ENCODE results near the gene ZWINT.

Gene ZWINT

DNA sequence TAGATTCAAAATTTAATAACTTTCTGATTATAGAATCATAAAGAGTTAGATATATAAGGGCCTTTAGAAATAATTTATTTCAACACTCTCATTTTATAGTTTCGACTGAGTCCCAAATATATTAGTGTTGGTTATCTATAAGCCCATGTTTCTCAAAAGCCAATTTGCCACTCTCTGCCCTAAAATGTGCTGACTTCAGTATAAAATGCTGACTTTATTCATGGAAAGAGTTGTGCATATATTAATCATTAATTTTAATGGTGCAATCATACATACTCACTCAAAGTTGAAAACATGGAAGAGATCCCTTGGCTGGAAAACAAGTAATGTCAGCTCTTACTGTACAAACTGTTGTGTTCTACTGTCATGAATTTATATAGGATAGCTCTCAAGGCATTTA lies 19.4 kb downstream of the ZWINT start (continued):
- TF ChIP-seq, protein P1, sequence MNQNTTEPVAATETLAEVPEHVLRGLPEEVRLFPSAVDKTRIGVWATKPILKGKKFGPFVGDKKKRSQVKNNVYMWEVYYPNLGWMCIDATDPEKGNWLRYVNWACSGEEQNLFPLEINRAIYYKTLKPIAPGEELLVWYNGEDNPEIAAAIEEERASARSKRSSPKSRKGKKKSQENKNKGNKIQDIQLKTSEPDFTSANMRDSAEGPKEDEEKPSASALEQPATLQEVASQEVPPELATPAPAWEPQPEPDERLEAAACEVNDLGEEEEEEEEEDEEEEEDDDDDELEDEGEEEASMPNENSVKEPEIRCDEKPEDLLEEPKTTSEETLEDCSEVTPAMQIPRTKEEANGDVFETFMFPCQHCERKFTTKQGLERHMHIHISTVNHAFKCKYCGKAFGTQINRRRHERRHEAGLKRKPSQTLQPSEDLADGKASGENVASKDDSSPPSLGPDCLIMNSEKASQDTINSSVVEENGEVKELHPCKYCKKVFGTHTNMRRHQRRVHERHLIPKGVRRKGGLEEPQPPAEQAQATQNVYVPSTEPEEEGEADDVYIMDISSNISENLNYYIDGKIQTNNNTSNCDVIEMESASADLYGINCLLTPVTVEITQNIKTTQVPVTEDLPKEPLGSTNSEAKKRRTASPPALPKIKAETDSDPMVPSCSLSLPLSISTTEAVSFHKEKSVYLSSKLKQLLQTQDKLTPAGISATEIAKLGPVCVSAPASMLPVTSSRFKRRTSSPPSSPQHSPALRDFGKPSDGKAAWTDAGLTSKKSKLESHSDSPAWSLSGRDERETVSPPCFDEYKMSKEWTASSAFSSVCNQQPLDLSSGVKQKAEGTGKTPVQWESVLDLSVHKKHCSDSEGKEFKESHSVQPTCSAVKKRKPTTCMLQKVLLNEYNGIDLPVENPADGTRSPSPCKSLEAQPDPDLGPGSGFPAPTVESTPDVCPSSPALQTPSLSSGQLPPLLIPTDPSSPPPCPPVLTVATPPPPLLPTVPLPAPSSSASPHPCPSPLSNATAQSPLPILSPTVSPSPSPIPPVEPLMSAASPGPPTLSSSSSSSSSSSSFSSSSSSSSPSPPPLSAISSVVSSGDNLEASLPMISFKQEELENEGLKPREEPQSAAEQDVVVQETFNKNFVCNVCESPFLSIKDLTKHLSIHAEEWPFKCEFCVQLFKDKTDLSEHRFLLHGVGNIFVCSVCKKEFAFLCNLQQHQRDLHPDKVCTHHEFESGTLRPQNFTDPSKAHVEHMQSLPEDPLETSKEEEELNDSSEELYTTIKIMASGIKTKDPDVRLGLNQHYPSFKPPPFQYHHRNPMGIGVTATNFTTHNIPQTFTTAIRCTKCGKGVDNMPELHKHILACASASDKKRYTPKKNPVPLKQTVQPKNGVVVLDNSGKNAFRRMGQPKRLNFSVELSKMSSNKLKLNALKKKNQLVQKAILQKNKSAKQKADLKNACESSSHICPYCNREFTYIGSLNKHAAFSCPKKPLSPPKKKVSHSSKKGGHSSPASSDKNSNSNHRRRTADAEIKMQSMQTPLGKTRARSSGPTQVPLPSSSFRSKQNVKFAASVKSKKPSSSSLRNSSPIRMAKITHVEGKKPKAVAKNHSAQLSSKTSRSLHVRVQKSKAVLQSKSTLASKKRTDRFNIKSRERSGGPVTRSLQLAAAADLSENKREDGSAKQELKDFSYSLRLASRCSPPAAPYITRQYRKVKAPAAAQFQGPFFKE (tag by site-specific recombination; IDR thresholded peaks at IDR 0.05; ENCODE audit: borderline replicate concordance), result no peak
- TF ChIP-seq ZNF426 (tag by site-specific recombination; IDR thresholded peaks at IDR 0.05) (no peak), ZNF221 (tag by site-specific recombination; IDR thresholded peaks at IDR 0.05; ENCODE audit: borderline replicate concordance) (no peak), ZNF629 (tag by site-specific recombination; IDR thresholded peaks at IDR 0.05) (no peak), FEZF1 (tag by site-specific recombination; IDR thresholded peaks at IDR 0.05) (no peak), ZNF544 (tag by site-specific recombination; IDR thresholded peaks at IDR 0.05) (no peak), SCRT1 (tag by site-specific recombination; IDR thresholded peaks at IDR 0.05; ENCODE audit: borderline replicate concordance) (no peak)

DNA sequence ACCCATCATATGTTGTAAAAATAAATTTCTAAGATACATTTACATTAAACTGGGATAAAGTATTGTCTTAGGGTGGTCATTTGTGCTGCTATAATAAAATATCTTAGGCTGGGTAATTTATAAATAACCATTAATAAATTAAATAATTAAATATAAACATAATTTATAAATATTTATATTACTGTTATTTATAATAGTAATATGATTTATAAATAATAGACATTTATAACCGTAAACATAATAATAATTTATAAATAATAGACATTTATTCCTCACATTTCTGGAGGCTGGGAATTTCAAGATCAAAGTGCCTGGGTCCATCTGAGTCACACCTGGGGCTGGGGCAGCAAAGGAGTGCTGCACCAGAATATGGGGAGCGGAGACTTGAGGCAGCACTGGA lies 31.1 kb downstream of the ZWINT start:
- TF ChIP-seq ZNF239 (tag by site-specific recombination; IDR thresholded peaks at IDR 0.05), result no peak
- TF ChIP-seq BCL6B (tag by site-specific recombination; IDR thresholded peaks at IDR 0.05), result no peak
- TF ChIP-seq ZBTB11 (tag by site-specific recombination; conservative IDR thresholded peaks at IDR 0.05; ENCODE audit: low read depth), result no peak
- TF ChIP-seq ZNF488 (tag by site-specific recombination; IDR thresholded peaks at IDR 0.05), result no peak
- TF ChIP-seq ZNF140 (tag by site-specific recombination; IDR thresholded peaks at IDR 0.05), result no peak
- TF ChIP-seq ZNF624 (tag by site-specific recombination; IDR thresholded peaks at IDR 0.05), result no peak
- no peak for TF ChIP-seq IKZF3 (tag by site-specific recombination; IDR thresholded peaks at IDR 0.05)
- TF ChIP-seq, protein P2, sequence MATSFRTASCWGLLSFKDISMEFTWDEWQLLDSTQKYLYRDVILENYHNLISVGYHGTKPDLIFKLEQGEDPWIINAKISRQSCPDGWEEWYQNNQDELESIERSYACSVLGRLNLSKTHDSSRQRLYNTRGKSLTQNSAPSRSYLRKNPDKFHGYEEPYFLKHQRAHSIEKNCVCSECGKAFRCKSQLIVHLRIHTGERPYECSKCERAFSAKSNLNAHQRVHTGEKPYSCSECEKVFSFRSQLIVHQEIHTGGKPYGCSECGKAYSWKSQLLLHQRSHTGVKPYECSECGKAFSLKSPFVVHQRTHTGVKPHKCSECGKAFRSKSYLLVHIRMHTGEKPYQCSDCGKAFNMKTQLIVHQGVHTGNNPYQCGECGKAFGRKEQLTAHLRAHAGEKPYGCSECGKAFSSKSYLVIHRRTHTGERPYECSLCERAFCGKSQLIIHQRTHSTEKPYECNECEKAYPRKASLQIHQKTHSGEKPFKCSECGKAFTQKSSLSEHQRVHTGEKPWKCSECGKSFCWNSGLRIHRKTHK (tag by site-specific recombination; IDR thresholded peaks at IDR 0.05), result no peak
- Histone ChIP-seq H3K36me3 (ENCODE audit: control insufficient read depth in 2 of 2, insufficient read depth in 1 of 2, low read length in 2 of 2) (no peaks in the 10 kb centered on the region), H3K27ac (ENCODE audit: extremely low read depth, low read depth, low read length) (no peak overlapping the region), H3K4me3 (ENCODE audit: low read depth, low read length) (no peak overlapping the region), H3K9me3 (ENCODE audit: control insufficient read depth, insufficient read depth, low read depth, low read length) (no peaks in the 10 kb centered on the region), H3K4me1 (ENCODE audit: control insufficient read depth, insufficient read depth, low read length) (no peaks in the 10 kb centered on the region)
- CTCF ChIA-PET, result no interaction called here
- POLR2A ChIA-PET, result no interaction called here
